CD14-positive monocyte (primary cell): ENCODE results near the gene ITPR2. TPM values are rescaled to one million over a fixed set of nuclear protein-coding genes. Genes with fewer than 3 reads are reported as not detected.

Experiments
- DNase-seq, 3 donors: peaks; one replicate each; pipeline ENCODE4 v3.0.0-alpha.2; 2011 to 2022
- H2AFZ ChIP-seq: 2 replicates; pipeline ENCODE4 v1.6.0; 2012; ENCODE audit warnings: mild to moderate bottlenecking, low read depth, low read length, inconsistent platforms; ENCODE audit not compliant: insufficient read depth, poor library complexity, severe bottlenecking
- H3K27ac ChIP-seq, 2 donors: 1 replicate in 1 of 2; 2 replicates in 1 of 2; pipeline ENCODE4 v1.5.1; 2012 to 2013; ENCODE audit warnings: low read length in 2 of 2, control low read depth in 1 of 2, inconsistent platforms in 1 of 2, low read depth in 1 of 2, mild to moderate bottlenecking in 1 of 2
- H3K27me3 ChIP-seq, 2 donors: one replicate each; pipeline versions ENCODE4 v1.6.0 to v1.6.1; 2011 to 2013; ENCODE audit warnings: low read length in 2 of 2; ENCODE audit not compliant: control insufficient read depth in 2 of 2, insufficient read depth in 2 of 2
- H3K36me3 ChIP-seq, 2 donors: replicated peaks in 1 of 2; 1 replicate in 1 of 2; 2 replicates in 1 of 2; pipeline versions ENCODE4 v1.5.1 to v1.6.1; 2012 to 2013; ENCODE audit warnings: low read length in 2 of 2, control low read depth in 1 of 2, inconsistent platforms in 1 of 2, mild to moderate bottlenecking in 1 of 2; ENCODE audit not compliant: insufficient read depth in 2 of 2, control insufficient read depth in 1 of 2
- H3K4me1 ChIP-seq, 2 donors: 1 replicate in 1 of 2; 2 replicates in 1 of 2; pipeline versions ENCODE4 v1.5.1 to v1.6.1; 2012 to 2013; ENCODE audit warnings: low read length in 2 of 2, control low read depth in 1 of 2, inconsistent platforms in 1 of 2, mild to moderate bottlenecking in 1 of 2, moderate library complexity in 1 of 2; ENCODE audit not compliant: insufficient read depth in 2 of 2, control insufficient read depth in 1 of 2
- H3K4me2 ChIP-seq: replicated peaks from 2 replicates; pipeline ENCODE3; 2012; ENCODE audit warnings: low read length, moderate library complexity, mild to moderate bottlenecking; ENCODE audit not compliant: poor library complexity, severe bottlenecking; ENCODE audit errors: extremely low read depth
- H3K4me3 ChIP-seq, 3 experiments: fragments of 200-600 bp in 1 of 3; sonication (generic) in 1 of 3; replicated peaks in 1 of 3; 1 replicate in 2 of 3; 2 replicates in 1 of 3; pipeline ENCODE4 v1.5.1; 2011 to 2013; ENCODE audit warnings: low read length in 3 of 3, mild to moderate bottlenecking in 3 of 3, control low read depth in 2 of 3, low read depth in 2 of 3, inconsistent platforms in 1 of 3, moderate library complexity in 1 of 3
- H3K79me2 ChIP-seq: 2 replicates; pipeline ENCODE4 v1.6.0; 2012; ENCODE audit warnings: mild to moderate bottlenecking, control low read depth, inconsistent platforms, low read length, moderate library complexity; ENCODE audit not compliant: insufficient read depth
- H3K9ac ChIP-seq: 2 replicates; pipeline ENCODE4 v1.6.0; 2017; ENCODE audit warnings: low read length, mild to moderate bottlenecking; ENCODE audit not compliant: insufficient read depth, poor library complexity, severe bottlenecking
- H3K9me3 ChIP-seq, 2 donors: replicated peaks in 1 of 2; 1 replicate in 1 of 2; 2 replicates in 1 of 2; pipeline versions ENCODE4 v1.5.1 to v1.6.1; 2012 to 2013; ENCODE audit warnings: low read length in 2 of 2, control low read depth in 1 of 2; ENCODE audit not compliant: control insufficient read depth in 1 of 2, insufficient read depth in 1 of 2
- H4K20me1 ChIP-seq: 2 replicates; pipeline ENCODE4 v1.6.0; 2012; ENCODE audit warnings: mild to moderate bottlenecking, low read length, control low read depth, moderate library complexity; ENCODE audit not compliant: insufficient read depth
- H3K27ac Mint-ChIP-seq, 7 donors: one replicate each; pipeline ENCODE4 v1.8.0; 2020; ENCODE audit warnings: mild to moderate bottlenecking in 7 of 7, mixed read lengths in 7 of 7, moderate library complexity in 6 of 7, inconsistent platforms in 2 of 7
- H3K27me3 Mint-ChIP-seq, 3 donors: one replicate each; pipeline ENCODE4 v1.8.0; 2021 to 2022; ENCODE audit warnings: low read depth in 3 of 3, mild to moderate bottlenecking in 3 of 3, mixed read lengths in 3 of 3, moderate library complexity in 3 of 3, inconsistent platforms in 1 of 3
- H3K36me3 Mint-ChIP-seq, 2 donors: one replicate each; pipeline ENCODE4 v1.8.0; 2020; ENCODE audit warnings: mixed read lengths in 2 of 2, inconsistent platforms in 1 of 2, mild to moderate bottlenecking in 1 of 2
- H3K4me1 Mint-ChIP-seq: one replicate; pipeline ENCODE4 v1.8.0; 2020; ENCODE audit warnings: mild to moderate bottlenecking, mixed read lengths
- H3K4me3 Mint-ChIP-seq, 2 donors: one replicate each; pipeline ENCODE4 v1.8.0; 2020; ENCODE audit warnings: mild to moderate bottlenecking in 2 of 2, mixed read lengths in 2 of 2, moderate library complexity in 1 of 2
- H3K9me3 Mint-ChIP-seq, 7 donors: one replicate each; pipeline ENCODE4 v1.8.0; 2020 to 2022; ENCODE audit warnings: mixed read lengths in 7 of 7, mild to moderate bottlenecking in 6 of 7, moderate library complexity in 6 of 7, inconsistent platforms in 2 of 7
- WGBS: methylation state at CpG from one replicate; pipeline ENCODE4 v1.1.5; 2013; ENCODE audit warnings: missing lambda C conversion rate; ENCODE audit not compliant: insufficient coverage; 5-methylcytosine and 5-hydroxymethylcytosine counted together
- intact Hi-C, 2 donors: fragments of 100-400 bp; cut with micrococcal nuclease; formaldehyde crosslinking; loops; one replicate each; pipeline versions ENCODE4 v1.15.0 to v1.15.1; 2023
- polyA plus RNA-seq, 3 donors: library from polyadenylated mRNA; depleted of rRNA in 1 of 3; unstranded in 2 of 3; stranded (reverse) in 1 of 3; fragments of 300-500 nt in 2 of 3; fragments of >200 nt in 1 of 3; fragmentation: Illumina TruSeq in 2 of 3; gene quantifications; 1 replicate in 2 of 3; 2 replicates in 1 of 3; pipeline ENCODE4 v1.2.3, GENCODE V29; 2012 to 2021
- TF ChIP-seq, protein P1 (sequence below): fragments of 200-600 bp; IDR thresholded peaks from one replicate; pipeline ENCODE4 v1.8.0; 2022; ENCODE audit warnings: antibody characterized with exemption, mild to moderate bottlenecking

The ITPR2 gene
- polyA plus RNA-seq, 3 donors, result 2.7 to 6.4 (median 5.7) TPM

DNA sequence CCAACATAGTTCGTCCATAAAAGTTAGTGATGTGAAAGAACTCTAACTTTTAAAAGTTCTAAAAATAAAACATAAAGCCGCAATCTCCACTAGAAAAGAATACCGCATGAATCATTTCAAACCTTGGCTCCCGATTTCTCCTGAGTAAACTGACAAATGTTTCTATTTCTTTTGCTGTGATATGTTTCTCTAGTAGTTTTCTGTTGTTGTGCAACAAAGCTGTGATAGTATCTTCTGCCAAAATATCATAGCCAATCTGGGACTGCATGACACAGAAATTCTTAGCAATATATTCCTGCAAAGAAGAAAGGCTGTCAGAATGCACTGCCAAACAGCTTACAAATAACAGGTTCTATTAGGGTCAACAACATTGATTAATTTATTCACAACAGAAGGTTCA is 174.0 kb downstream of the ITPR2 start:
- Histone ChIP-seq H2AFZ (no peak overlapping the region), H3K4me3 (no peak overlapping the region), H3K27me3 (no peaks in the 10 kb centered on the region), H3K79me2 (no peaks in the 10 kb centered on the region), H3K36me3 (peaks cover 54 to 81% of the 10 kb centered on the region in 2 donors), H3K9ac (no peak overlapping the region), H3K9me3 (no peaks in the 10 kb centered on the region), H3K4me2 (no peak overlapping the region), H4K20me1 (no peaks in the 10 kb centered on the region), H3K4me1 (no peaks in the 10 kb centered on the region), H3K27ac (no peak overlapping the region)
- H3K36me3 Mint-ChIP-seq, result peaks cover 59 to 63% of the 10 kb centered on the region in 2 donors
- no peak overlapping the region for H3K27ac Mint-ChIP-seq
- intact Hi-C loops, result no loop called here
- no peaks in the 10 kb centered on the region for H3K4me1 Mint-ChIP-seq
- H3K4me3 Mint-ChIP-seq, result no peak overlapping the region
- TF ChIP-seq, protein P1, sequence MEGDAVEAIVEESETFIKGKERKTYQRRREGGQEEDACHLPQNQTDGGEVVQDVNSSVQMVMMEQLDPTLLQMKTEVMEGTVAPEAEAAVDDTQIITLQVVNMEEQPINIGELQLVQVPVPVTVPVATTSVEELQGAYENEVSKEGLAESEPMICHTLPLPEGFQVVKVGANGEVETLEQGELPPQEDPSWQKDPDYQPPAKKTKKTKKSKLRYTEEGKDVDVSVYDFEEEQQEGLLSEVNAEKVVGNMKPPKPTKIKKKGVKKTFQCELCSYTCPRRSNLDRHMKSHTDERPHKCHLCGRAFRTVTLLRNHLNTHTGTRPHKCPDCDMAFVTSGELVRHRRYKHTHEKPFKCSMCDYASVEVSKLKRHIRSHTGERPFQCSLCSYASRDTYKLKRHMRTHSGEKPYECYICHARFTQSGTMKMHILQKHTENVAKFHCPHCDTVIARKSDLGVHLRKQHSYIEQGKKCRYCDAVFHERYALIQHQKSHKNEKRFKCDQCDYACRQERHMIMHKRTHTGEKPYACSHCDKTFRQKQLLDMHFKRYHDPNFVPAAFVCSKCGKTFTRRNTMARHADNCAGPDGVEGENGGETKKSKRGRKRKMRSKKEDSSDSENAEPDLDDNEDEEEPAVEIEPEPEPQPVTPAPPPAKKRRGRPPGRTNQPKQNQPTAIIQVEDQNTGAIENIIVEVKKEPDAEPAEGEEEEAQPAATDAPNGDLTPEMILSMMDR, result no peak
- no peak for DNase-seq
- no CpG with 5 or more reads among the region's 4 CpGs for WGBS
- H3K9me3 Mint-ChIP-seq, result no peaks in the 10 kb centered on the region
- no peaks in the 10 kb centered on the region for H3K27me3 Mint-ChIP-seq

GRCh38 chr12:26654623-26655022 is 178.4 kb downstream of the ITPR2 start:
- peak overlapping the region in 3 of 7 donors; percentile 2 to 56 (median 50) for H3K27ac Mint-ChIP-seq
- H3K4me1 Mint-ChIP-seq, result no peaks in the 10 kb centered on the region
- H3K36me3 ChIP-seq, result peaks cover 48 to 83% of the 10 kb centered on the region in 2 donors
- H2AFZ ChIP-seq, result no peak overlapping the region
- H3K4me3 ChIP-seq, result no peak overlapping the region
- H3K9me3 Mint-ChIP-seq, result peaks cover 0 to 10% (median 7%) of the 10 kb centered on the region in 7 donors
- TF ChIP-seq, protein P1, result no peak
- H3K27me3 ChIP-seq, result no peaks in the 10 kb centered on the region
- no peaks in the 10 kb centered on the region for H3K4me1 ChIP-seq
- no peaks in the 10 kb centered on the region for H3K79me2 ChIP-seq
- H3K27ac ChIP-seq, result no peak overlapping the region
- H3K27me3 Mint-ChIP-seq, result no peaks in the 10 kb centered on the region
- intact Hi-C loops, result loop anchor here (5.0 kb wide), 2 partner anchors 222 to 1217 kb away; no protein-coding TSS in a partner anchor
- no peak overlapping the region for H3K9ac ChIP-seq
- no peaks in the 10 kb centered on the region for H4K20me1 ChIP-seq
- H3K36me3 Mint-ChIP-seq, result peaks cover 70 to 71% of the 10 kb centered on the region in 2 donors
- no peak overlapping the region for H3K4me3 Mint-ChIP-seq
- no peak for DNase-seq
- H3K9me3 ChIP-seq, result peaks cover 0 to 3% of the 10 kb centered on the region in 2 donors
- H3K4me2 ChIP-seq, result no peak overlapping the region
